CD4-positive, alpha-beta T cell treated with Interleukin-15 for 1 hour (primary cell): ENCODE measurements around the gene SMC2.

Source experiments
- DNase-seq: peaks from one replicate; pipeline ENCODE4 v3.0.0-alpha.2; 2020

The SMC2 gene

DNA sequence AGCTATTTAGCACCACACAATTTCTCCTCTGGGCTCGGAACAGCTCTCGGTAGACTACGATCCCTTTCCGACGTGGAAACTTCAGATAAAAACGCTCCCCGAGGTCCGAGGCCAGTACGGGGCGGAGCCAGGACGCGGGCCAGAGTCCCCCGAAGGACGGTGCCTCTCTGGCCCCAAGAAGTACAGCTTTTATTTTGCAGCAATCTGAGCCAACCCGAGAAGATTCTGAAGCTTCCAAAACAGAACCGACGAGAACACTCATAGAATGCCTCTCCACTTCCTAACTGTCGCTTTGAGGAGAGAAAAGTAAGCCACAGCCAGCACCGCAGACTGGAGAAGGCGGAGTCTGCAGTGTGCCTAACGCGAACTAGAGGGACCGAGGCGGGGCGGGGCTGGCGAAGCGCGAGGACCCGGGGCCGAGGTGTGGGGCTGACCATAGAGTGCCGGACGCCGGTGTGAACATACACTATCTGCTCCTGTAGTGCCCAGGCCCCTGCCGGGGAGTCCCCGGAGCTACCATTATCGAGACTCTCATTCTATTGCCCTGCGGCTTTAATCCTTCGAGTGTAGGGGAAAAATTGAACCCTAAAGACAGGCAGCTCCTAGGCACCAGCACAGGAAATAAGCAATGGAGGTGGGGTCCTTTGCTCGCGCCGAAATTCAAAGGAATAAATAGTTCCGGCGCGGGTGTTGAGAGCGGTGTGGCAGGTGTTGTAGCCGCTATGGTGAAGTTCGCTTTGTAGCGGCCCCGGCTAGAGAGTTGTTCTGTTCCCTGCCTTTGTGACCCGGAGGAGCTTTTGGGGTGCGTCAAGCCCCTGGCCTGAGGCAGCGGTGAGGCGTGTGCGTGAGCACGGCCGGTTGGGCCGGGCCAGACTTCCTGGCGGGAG, at the start of gene SMC2:
TSS of gene SMC2 (plus strand) at position 663 of the 887 bp plus-strand sequence. CDS start 1,076 bp downstream, outside the sequence.
- DNase-seq = peak; percentile 91

DNA sequence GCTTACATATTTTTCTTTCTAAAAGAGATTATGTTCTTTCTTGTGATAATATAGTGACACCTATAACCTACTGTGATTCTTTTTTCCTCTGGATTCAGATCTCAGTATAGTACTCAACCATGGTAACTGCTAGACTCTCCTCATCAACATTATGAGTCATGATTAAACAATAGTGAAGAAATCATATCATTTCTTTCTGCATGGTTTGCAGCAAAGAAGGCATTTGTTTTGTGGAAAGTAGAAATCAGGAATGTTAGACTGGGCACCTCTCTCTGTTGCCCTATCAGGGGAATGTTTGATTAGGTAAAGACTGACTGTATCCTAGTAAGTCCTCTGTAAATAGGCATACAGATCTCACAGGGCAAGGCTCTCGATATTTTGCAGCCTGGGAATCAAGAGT, 25.6 kb upstream of the SMC2 start:
- DNase-seq = no peak

DNA sequence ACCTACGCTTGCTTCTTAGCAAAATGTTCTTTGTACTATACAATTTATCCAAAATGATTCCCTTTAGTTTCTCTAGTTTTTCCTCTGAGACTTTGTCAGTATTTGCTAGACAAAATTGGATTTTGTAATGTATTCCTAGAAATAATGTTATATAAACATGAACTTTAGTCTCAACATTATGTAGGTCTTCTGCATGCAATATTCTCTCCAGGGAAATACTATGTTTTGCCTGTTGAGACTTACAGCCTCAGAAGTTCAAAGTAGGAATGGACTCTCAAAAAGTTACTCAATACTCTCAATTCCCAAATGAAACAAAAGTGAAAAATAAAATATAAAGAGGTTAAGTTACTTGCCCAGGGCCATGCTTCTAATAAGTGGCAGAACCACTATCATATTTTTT, 24.8 kb upstream of the SMC2 start:
- no peak for DNase-seq

DNA sequence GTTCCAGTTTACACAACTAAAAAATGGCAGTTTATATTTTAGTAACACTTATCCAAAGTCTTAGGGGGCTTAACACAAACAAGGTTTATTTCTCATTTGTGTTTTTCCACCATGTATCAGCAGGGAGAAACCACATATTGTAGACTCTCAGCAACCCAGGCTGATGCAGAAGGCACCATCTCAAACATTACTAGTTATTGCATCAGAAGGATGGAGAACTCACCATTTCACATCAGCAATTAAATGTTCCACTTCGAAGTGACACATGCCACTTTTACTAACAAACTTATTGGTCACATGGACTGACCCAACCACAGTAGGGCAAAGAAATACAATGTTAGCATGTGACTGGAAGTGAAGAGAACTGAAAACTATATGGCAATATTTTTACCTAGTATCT, 22.5 kb upstream of the SMC2 start:
- DNase-seq = no peak

GRCh38 chr9:104073098-104073769, 20.9 kb upstream of the SMC2 start:
- no peak for DNase-seq

- no peak for DNase-seq
These were observed 20.4 kb upstream of the SMC2 start for GRCh38 chr9:104073770-104074133.

GRCh38 chr9:104074876-104075275, 19.2 kb upstream of the SMC2 start:
- no peak for DNase-seq

DNA sequence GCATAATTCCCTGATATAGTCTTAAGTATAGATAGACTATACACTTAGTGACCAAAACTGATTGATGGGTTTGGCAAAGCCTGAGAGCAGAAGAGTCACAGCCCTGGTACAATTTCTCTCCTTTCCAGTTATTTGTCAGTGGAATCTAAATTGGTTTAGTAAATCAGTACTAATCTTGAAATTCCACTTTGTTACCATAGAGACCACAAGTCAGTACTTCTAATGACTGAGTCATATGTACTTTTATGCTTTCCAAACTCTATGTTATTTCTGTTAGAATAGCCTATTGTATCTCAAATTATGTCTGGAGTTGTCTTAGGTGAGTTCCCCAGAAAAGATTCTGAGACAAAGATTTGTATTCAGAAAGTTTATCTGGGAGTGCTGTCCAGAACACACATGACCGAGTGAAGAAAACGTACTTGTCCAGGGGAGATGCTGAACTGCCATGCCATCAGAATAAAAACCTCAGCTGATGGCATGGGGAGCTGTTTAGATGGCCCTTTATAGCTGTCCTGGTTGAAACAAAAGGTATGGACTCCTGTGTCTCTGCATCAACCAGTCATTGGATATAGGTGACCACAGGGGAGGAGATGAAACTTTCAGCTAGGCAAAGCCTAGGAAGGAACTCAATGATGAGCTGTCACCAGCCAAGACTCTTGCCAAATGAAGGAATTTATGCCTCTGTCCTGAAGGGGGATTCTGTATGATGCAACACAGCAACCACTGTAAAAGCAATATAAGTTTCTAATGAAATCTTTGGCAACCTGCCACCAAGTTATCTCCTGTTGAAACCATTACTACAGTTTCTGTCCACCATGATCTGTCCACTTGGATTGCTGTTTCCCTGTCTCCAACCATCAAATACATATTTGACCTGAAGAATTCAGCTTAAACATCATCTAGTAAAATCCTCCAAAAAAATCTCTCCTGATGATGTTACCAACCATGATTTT, 18.0 kb upstream of the SMC2 start:
- no peak for DNase-seq

GRCh38 chr9:104078596-104078995, 15.5 kb upstream of the SMC2 start:
- no peak for DNase-seq

GRCh38 chr9:104080983-104081382, 13.1 kb upstream of the SMC2 start:
- no peak for DNase-seq

DNA sequence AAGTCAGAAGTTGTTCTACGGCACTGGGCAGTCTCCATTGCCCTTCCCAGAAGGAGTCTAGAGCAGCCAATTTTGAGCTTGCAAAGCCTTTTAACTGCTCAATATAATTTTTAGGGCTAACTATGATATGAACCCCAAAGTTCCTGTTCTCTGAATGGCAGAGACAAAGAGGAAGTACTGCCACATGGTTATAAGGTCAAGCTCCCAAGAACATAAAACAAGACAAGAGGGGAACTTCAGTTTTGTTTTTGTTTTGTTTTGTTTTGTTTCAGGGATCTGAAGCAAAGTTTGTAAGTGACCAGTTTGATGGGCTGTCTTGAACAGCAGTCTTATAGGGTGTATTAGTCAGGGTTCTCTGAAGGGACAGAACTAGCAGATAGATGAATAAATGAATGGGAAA, 11.9 kb upstream of the SMC2 start:
- DNase-seq = no peak

DNA sequence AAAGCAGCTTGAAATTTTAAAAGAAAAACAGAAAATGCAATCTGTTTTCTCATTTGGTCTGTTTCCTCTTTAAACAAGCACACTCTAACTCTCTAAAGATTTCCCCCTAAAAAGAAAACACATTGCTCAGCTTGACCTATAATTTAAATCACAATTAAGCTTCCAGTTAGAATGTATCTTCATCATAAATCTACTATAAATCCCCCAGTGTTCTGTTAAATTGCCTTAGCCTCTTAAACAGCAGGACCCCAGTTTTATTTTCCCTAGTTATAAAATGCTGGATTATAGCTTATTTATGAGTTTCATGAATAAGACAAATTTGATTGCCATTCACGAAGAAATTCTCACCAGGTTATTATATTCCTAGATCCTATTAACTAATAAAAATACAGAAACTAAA, 8.6 kb upstream of the SMC2 start:
- no peak for DNase-seq

GRCh38 chr9:104087894-104088293, 6.2 kb upstream of the SMC2 start:
- no peak for DNase-seq

GRCh38 chr9:104088416-104088815, 5.7 kb upstream of the SMC2 start:
- DNase-seq = no peak

GRCh38 chr9:104090578-104090977, 3.5 kb upstream of the SMC2 start:
- DNase-seq = no peak

- no peak for DNase-seq
These were observed 3.0 kb upstream of the SMC2 start for GRCh38 chr9:104091116-104091515.

DNA sequence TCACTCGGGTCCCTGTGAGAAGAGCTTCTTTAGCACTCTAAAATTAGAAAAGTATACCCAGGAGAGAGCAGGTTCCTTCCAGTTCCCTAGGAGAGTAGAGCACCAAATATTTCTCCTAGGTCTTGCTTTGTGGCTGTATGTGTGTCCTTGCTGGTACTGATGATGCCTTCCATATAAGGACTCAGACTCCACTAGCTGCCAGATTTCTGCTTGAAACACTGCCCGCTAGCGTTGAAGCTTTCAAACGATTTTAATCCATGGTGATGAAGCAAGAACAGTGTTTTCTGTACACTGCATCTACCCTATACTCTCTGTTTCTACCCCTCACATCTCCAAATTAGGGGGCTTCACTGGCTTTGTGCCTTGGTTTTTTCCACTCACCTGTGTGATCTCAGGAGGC, 2.4 kb upstream of the SMC2 start:
- no peak for DNase-seq

- no peak for DNase-seq
These were observed 1.9 kb upstream of the SMC2 start for GRCh38 chr9:104092192-104092591.

- no peak for DNase-seq
These were observed 1.1 kb upstream of the SMC2 start for GRCh38 chr9:104092875-104093600.

DNA sequence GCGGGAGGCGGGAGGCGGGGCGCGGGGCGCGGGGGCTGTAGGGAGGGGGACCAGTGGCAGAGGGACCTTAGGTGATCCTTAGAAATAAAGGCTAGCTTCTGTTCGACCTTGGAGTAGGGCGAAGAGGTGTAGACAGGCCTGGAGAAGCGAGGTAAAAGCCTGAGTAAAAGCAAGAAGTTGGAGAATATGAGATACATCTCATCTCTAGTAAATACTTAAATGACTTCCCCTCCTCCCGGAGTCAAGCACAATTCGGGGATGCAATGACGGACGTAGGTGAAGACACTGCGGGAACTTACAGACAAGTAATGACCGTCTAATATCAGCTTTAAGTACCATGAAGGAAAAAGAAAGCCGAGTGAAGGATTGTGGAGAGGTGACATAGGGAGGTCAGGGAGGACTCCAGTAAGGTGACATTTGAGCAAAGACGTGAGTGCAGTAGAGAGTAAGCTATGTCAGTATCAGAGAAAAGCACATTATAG, 466 bp downstream of the SMC2 start:
- DNase-seq = no peak

DNA sequence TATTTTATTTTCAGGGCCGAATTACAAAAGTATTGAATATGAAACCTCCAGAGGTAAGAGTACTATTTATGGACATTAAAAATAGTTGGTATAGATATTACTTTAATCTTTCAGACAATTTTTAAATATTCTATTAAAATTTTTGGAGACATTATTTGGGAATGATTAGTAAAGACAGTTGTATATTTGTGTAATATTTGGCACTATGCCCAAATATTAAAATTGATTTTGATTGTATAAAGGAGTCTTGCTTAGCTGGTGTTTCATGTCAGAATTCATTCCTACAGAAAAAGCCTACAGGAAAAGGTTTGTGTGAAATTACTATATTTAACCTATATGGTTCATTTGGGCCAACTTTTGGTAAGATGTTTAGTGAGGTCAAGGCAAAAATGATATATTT, 5.5 kb downstream of the SMC2 start:
- DNase-seq = no peak

DNA sequence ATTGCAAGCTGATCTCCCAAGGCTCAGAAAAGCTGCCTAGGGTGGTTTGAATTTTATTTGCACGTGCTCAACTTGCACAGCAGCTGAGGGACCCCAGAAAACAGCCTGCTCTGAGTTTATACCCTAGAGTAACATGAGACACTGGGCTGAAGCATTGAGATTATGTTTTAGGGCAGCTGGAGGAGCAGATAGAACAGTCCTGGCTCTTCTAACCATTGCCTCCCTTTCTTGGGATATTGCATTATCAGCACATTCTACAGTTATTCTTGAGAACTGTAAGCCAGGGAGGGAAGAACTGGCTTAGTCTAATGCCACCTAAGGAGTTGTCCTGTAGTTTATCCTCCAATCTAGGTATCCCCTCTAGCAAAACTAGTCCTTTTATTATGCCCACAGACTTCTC, 10.3 kb downstream of the SMC2 start:
- DNase-seq = no peak
